ENCODE data around the gene IGSF21.

The IGSF21 gene

DNA sequence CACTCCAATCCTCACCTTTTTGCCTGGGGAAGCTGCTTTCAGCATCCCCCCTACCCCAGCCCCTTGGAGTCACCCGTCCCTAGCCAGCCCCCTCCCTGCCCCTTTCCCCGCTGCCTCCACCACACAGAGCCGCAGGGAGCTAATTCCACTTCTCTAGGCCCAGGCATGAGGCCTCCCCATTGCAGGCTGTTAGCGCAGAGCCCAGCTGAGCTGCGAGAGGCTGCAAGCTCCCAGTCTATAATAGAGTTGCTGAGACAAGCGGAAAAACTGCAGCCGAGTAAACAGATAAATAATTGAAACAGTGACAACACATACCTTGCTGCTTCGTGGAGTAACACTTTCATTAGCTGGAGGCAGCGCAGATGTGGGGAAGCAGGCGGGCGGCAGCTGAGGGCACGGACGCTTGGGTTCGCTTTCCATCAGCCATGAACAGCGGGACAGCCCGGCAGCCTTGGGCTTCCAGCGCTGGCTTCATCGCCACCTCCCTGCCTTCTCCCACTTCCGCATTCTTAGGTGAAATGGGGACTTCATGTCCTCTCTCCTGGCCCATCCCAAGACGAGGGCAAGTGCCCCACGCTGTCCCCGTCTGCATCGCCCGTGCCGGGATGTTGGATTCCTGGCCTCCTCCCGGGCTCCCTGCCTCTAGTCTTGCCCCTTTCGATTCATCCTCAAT, 183.3 kb downstream of the IGSF21 start:
- no peak overlapping the region for H3K27ac ChIP-seq (replicated peaks)
- peaks cover 6% of the 10 kb centered on the region for H3K27me3 ChIP-seq (ENCODE audit: insufficient read depth, poor library complexity, severe bottlenecking)
- TF ChIP-seq, protein P1, sequence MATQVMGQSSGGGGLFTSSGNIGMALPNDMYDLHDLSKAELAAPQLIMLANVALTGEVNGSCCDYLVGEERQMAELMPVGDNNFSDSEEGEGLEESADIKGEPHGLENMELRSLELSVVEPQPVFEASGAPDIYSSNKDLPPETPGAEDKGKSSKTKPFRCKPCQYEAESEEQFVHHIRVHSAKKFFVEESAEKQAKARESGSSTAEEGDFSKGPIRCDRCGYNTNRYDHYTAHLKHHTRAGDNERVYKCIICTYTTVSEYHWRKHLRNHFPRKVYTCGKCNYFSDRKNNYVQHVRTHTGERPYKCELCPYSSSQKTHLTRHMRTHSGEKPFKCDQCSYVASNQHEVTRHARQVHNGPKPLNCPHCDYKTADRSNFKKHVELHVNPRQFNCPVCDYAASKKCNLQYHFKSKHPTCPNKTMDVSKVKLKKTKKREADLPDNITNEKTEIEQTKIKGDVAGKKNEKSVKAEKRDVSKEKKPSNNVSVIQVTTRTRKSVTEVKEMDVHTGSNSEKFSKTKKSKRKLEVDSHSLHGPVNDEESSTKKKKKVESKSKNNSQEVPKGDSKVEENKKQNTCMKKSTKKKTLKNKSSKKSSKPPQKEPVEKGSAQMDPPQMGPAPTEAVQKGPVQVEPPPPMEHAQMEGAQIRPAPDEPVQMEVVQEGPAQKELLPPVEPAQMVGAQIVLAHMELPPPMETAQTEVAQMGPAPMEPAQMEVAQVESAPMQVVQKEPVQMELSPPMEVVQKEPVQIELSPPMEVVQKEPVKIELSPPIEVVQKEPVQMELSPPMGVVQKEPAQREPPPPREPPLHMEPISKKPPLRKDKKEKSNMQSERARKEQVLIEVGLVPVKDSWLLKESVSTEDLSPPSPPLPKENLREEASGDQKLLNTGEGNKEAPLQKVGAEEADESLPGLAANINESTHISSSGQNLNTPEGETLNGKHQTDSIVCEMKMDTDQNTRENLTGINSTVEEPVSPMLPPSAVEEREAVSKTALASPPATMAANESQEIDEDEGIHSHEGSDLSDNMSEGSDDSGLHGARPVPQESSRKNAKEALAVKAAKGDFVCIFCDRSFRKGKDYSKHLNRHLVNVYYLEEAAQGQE (IDR thresholded peaks at IDR 0.05; ENCODE audit: insufficient replicate concordance, low read depth), result no peak
- TF ChIP-seq SPI1 (IDR thresholded peaks at IDR 0.05; ENCODE audit: borderline replicate concordance, low read depth) (no peak), POLR2AphosphoS5 (IDR thresholded peaks at IDR 0.05; ENCODE audit: low read depth) (no peak)
- no peak for DNase-seq (ENCODE audit: low read depth in 1 of 2, low spot score in 1 of 2)
- H3K4me3 ChIP-seq (replicated peaks; ENCODE audit: insufficient read depth, low read length), result no peak overlapping the region

DNA sequence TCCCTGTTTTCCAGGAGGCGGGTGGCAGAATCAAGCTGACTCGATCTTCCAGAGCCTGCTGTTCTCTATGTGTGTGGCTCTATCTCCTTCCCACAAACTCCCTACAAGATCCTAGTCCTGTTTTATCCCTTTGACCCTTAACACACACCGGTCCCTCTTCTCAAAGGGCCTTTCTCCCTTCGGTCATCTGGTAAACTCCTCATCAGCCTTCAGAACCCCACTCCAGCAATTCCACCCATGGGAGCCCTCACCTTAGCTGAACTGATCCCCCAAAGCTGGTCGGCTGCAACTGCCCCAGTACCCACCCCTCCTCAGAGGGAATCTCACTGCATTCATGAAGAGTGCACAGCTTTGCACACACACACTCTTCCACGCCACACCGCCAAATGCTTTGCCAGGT, 184.9 kb downstream of the IGSF21 start:
- no peak overlapping the region for H3K4me3 ChIP-seq (replicated peaks; ENCODE audit: insufficient read depth, low read length)
- H3K27me3 ChIP-seq (ENCODE audit: insufficient read depth, poor library complexity, severe bottlenecking), result peaks cover 6% of the 10 kb centered on the region
- TF ChIP-seq, protein P1 (IDR thresholded peaks at IDR 0.05; ENCODE audit: insufficient replicate concordance, low read depth), result no peak
- no peak for TF ChIP-seq POLR2AphosphoS5 (IDR thresholded peaks at IDR 0.05; ENCODE audit: low read depth)
- TF ChIP-seq GABPA (IDR thresholded peaks at IDR 0.05; ENCODE audit: low read depth), result no peak
- TF ChIP-seq, protein P2, sequence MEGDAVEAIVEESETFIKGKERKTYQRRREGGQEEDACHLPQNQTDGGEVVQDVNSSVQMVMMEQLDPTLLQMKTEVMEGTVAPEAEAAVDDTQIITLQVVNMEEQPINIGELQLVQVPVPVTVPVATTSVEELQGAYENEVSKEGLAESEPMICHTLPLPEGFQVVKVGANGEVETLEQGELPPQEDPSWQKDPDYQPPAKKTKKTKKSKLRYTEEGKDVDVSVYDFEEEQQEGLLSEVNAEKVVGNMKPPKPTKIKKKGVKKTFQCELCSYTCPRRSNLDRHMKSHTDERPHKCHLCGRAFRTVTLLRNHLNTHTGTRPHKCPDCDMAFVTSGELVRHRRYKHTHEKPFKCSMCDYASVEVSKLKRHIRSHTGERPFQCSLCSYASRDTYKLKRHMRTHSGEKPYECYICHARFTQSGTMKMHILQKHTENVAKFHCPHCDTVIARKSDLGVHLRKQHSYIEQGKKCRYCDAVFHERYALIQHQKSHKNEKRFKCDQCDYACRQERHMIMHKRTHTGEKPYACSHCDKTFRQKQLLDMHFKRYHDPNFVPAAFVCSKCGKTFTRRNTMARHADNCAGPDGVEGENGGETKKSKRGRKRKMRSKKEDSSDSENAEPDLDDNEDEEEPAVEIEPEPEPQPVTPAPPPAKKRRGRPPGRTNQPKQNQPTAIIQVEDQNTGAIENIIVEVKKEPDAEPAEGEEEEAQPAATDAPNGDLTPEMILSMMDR (IDR thresholded peaks at IDR 0.05; ENCODE audit: insufficient read depth, low read length), result no peak
- TF ChIP-seq SPI1 (IDR thresholded peaks at IDR 0.05; ENCODE audit: borderline replicate concordance, low read depth), result no peak
- DNase-seq (ENCODE audit: low read depth in 1 of 2, low spot score in 1 of 2), result no peak
- H3K27ac ChIP-seq (replicated peaks), result no peak overlapping the region

DNA sequence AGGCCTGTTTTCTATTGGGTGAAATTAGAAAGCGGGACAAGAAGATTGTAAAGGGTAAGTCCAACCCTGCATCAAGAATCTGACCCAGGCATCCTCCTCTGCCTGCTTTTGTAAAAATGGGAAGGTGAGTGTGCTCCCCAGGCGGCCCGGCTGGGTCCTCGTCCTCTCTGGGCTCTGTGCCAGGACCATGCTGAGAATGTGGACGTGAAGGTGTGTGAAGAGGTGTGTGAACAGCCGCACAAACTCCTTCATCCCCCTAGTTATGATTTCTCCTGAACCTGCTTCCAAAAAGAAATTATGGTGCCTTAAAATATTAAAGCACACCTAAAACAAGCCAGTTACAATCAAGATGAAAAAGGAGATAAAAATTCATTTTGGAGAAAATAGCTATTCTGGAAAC, 185.7 kb downstream of the IGSF21 start:
- Histone ChIP-seq H3K27me3 (ENCODE audit: insufficient read depth, poor library complexity, severe bottlenecking) (peaks cover 6% of the 10 kb centered on the region), H3K4me3 (replicated peaks; ENCODE audit: insufficient read depth, low read length) (no peak overlapping the region), H3K27ac (replicated peaks) (no peak overlapping the region)
- TF ChIP-seq SPI1 (IDR thresholded peaks at IDR 0.05; ENCODE audit: borderline replicate concordance, low read depth) (no peak), POLR2AphosphoS5 (IDR thresholded peaks at IDR 0.05; ENCODE audit: low read depth) (no peak), GABPA (IDR thresholded peaks at IDR 0.05; ENCODE audit: low read depth) (no peak)
- TF ChIP-seq, protein P2 (IDR thresholded peaks at IDR 0.05; ENCODE audit: insufficient read depth, low read length), result no peak
- TF ChIP-seq, protein P1 (IDR thresholded peaks at IDR 0.05; ENCODE audit: insufficient replicate concordance, low read depth), result no peak
- no peak for DNase-seq (ENCODE audit: low read depth in 1 of 2, low spot score in 1 of 2)
